ENCODE results near the gene EPHB2.
"Not testable (repeated sequence)": the region's sequence is repeated elsewhere in the genome, so short reads cannot be mapped to it uniquely, and the experiment has no call there.

The EPHB2 gene

DNA sequence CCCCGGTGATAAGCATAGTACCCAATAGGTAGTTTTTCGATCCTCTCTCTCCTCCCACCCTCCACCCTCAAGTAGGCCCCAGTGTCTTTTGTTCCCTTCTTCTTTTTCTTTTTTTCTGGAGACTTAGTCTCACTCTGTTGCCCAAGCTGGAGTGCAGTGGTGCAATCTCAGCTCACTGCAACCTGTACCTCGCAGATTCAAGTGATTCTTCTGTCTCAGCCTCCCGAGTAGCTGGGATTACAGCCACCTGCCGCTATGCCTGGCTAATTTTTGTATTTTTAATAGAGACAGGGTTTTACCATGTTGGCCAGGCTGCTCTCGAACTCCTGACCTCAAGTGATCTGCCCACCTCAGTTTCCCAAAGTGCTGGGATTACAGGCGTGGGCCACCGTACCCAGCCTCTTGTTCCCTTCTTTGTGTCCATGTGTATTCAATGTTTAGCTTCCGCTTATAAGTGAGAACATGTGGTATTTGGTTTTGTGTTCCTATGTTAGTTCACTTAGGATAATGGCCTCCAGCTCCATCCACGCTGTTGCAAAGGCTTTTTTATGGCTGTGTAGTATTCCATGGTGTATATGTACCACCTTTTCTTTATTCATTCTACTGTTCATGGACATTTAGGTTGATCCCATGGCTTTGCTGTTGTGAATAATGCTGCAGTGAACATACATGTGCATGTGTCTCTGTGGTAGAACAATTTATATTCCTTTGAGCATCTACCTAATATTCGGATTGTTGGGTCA is 133.0 kb downstream of the EPHB2 start:
- DNase-seq = not testable (repeated sequence)

GRCh38 chr1:22844621-22845020 is 134.0 kb downstream of the EPHB2 start:
- DNase-seq = no peak

- DNase-seq = no peak
These were observed 134.8 kb downstream of the EPHB2 start for GRCh38 chr1:22845398-22845935.

DNA sequence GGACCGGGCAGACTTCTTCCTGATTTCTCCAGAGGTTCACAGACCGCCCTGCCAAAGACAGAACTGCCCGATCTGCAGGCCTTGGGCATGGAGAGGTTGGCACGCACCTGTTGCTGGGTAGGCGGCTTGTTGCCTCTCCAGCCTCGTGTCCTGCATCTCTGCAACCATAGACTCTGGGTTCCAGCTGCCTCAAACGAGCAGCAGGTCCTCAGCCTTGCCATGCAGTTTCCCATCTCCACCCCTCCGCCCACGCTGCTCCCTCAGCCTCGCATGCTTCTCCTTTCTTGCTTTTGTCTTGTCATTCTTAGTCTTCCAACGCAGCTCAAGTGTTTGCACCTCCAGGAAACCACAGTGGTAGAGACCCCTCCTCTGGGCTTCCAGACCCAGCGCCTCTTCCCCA is 135.8 kb downstream of the EPHB2 start:
- DNase-seq = no peak

DNA sequence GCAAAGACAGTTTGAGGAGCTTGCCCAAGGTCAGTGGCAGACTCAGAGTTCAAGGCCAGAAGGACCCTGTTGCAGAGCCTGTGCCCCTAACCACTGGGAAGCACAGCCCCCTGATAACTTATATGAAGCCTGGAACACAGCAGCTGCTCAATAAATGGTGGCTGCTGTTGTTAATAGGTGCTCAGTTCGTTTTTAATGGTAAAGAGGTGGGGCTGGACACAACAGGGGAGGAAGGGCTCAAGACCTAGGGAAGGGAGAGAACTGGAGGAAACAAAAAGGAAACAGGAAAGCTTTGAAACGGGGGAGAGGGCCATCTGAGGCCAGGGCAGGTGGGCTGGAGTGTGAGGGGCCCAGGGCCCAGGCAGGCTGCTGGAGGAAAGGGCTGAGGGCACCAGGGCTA is 136.6 kb downstream of the EPHB2 start:
- no peak for DNase-seq

DNA sequence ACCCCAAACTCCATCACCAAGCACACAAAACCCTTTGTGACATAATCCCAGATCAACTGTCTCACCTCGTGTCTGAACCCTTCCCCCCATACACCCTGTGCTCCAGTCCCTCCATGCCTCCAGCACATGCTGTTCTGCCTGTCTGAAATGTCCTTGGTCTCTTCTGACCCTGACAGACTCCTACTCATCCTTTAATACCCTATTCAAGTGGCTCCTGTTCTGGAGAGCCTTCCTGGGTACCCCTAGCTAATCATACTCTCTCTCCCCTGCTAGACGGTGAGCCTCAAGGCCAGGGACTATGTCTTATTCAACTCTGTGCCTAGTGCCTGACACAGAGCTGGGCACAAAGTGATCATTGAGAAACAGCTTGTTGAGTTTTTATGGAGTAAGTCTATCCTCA is 137.1 kb downstream of the EPHB2 start:
- DNase-seq = no peak

DNA sequence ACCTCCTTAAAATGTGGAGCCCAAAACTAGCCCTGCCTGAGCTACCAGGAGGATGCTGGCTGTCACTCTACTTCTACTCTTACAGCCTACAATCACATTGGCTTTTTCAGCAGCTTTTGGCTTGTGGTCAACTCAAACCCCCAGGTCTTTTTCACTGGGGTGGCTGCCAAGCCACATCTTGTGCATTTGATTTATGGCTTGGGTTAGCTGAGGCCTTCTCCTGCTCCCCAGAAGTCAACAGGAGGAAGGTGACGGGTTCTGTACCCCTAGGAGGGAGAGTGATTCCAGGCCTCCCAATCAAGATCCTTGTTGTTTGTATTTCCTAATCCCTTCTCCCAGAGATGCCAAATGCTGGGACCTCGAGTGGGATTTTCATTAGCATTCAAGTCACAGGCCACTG is 137.8 kb downstream of the EPHB2 start:
- no peak for DNase-seq

DNA sequence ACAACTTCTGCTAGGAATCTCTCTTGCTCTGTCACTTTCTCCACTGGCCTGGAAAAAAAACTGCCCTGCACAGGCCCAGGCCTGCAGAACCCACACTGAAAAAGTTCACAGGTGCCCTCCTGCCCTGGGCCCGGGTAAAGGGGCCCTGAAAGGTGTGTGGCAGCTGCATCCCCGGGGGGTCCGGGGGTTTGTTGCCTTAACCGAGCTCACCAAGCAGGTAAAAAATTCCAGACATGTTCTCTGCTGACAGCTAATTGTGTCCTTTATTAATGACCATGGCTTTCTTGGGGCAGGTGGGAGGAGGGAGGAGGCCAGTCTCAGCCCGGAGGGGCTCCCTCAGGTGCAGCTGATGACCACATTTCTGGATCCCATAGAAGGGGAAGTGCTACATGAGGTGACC is 139.1 kb downstream of the EPHB2 start:
- DNase-seq = no peak

- no peak for DNase-seq
These were observed 139.6 kb downstream of the EPHB2 start for GRCh38 chr1:22850281-22850680.

DNA sequence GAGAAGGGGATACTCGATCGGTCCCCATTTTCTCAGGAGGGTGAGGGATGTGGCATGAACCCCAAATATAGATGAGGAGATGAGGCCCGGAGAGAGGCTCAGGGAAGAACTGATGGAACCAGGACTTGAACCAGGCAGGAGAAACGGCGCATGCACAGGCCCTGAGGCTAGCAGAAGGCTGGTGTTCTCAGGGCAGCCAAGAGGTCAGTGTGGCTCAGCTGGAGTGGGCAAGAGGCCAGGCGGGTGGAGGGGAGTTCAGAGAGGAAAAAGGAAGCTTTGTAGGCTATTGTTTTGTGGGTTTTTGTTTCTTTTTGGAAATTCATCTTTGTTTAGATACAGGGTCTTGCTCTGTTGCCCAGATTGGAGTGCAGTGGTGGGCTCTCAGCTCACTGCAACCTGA is 140.0 kb downstream of the EPHB2 start:
- no peak for DNase-seq

- no peak for DNase-seq
These were observed 140.9 kb downstream of the EPHB2 start for GRCh38 chr1:22851517-22851916.

GRCh38 chr1:22852144-22852655 is 141.6 kb downstream of the EPHB2 start:
- no peak for DNase-seq

DNA sequence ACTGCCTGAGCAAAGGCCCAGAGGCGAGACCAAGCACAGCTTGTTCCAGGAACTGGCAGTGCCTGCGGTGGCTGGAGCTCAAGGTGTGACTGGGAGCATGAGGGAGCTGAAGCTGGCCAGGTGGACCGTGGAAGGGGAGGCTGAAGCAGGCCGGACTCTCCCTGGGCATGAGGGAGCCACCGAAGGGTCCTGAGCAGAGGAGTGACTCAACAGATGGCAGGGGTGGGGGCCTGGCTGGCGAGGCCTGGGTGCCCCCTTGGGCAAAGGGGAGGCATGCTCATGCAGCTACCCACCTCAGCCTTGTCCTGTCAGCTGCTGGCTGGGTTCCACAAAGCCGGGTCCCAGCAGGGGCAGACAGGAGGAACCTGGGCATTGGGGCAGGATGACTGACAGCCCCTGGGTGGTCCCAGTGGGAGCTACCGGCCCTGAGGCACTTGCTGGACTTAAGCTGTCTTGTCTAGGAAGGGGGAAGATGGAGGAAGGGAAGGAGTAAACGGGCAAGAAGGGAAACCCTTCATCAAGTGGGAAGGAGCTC is 143.1 kb downstream of the EPHB2 start:
- DNase-seq = no peak

DNA sequence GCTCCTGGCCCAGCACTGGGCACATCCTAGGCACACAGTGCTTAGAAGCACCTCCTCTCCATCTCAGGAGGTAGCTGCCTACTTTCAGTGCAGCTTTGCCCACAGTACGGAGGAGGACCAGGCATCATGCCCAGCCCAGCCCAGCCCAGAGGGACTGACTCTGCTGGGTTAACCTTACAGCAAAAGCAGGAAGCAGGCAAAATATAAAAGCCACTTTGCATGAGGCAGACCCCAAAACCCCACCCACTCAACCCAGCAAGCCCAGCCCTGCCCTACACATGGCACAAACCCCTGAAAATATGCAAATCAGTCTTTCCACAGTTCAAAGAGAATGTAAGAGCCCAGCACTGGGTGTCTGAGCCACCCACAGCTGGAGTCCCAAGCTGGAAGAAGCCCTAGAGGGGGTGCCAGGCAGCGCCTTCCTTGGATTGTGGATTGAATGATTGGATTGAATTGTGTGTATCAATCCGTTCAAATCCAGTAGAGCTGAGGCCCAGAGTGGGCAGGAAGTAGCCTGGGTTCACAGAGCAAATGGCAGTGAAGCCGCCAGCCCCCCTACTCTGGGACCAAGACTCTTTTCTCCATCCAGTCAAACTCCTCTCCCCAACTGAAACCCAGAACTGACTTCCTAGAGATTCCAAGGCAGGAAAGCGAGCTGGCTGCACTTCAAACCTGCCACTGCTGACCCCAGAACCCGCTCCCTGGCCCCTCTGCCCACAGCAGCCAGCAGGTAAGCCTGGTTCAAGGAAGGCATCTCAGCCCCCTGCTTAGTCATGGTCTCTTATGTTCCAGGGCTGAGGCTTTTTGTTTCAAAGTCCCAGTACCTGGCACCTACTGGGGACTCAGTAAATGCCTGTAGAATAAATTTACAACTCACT is 144.3 kb downstream of the EPHB2 start:
- DNase-seq = no peak

DNA sequence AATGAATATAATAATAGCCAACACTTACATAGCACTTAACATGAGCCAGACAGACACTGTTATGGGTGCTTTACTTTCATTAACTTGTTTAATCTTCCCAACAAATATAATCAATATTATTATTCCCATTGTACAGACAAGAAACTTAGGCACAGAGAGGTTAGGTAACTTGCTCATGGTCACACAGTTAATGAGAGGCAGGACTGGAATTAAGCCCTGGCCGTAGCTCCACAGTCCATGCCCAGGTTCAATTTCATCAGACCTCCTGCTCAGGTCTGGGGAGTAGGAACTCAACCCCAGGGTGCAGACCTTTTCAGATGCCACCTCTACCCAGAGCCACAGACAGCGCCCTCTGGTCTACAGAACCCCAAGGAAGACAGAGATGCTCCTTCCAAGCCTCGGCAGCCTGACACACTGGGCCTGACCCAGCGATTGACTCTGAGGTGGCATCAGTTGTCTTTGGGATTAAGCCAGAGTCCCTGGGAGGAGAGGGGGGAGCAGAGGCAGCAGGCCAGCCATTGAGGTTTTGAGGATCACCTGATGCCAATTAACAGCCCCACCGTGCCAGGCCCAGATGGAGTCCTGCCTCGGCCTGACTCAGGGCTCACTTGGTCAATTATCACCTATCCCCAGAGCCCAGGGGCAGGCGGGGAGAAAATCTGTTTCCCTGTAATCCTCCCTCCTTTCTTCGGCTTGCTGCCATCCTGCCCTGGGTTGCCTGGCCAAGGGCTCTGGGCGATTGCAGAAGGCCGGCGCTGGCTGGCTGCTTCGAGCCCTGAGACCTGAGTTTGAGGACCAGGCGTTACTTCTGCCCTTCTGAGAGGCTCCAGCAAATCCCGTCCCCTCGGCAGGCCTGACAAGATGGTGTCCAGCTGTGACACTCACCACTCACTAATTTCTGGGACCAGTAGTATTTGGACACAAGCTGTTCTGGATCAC is 145.3 kb downstream of the EPHB2 start:
- no peak for DNase-seq

- DNase-seq = no peak
These were observed 147.0 kb downstream of the EPHB2 start for GRCh38 chr1:22857661-22858060.

- no peak for DNase-seq
These were observed 149.8 kb downstream of the EPHB2 start for GRCh38 chr1:22860414-22860800.

DNA sequence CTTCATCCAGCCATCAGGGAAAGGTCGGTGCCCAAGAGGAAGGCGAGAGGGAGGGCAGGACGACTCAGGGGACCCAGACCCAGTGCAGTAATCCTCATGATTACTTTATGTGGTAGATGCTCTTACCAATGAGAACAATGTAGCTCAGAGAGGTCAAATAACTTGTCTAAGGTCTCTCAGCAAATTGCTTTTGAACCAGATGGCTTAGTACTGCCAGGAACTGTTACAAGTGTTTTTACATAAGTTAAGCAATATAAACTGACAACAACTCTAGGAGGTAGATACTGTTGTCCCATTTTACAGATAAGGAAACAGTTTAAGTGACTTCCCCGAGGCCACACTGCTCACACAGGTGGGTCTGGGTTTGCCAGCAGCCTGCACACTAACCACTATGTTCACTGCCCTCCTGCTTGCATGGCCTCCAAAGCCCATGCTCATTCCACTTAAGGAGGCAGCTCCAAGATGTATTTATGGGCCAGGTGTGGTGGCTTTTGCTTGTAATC is 150.3 kb downstream of the EPHB2 start:
- no peak for DNase-seq

DNA sequence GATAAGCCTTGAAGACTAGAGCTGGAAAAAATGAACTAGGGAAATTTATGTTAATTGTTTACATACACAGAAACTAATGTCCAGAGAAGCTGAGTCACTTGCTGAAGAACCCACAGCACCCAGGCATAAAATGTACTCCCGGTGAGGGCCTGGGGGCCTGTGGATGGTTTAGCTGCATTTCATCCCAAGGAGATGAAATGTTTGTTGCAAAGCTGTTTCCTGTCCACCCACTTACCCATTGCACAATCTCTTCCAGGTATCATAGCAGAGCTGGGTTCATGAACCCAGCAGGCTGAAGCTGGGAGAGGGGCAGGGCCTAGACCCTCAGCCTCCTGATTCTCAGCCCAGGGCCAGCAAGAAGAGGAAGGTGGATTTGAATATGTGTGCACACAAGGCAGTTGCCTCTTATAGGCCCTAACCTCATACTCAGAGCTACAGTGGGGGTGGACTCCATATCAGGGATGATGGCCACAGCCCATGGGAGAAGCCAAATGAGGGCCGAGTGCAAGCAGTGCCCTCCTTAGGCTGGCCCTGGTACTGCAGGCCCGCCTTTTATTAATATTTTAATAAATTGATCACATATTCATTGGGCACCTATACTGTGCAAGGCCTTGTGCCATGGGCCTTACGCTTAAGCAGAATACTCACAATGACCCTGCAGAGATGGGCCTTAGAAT is 151.3 kb downstream of the EPHB2 start:
- no peak for DNase-seq

DNA sequence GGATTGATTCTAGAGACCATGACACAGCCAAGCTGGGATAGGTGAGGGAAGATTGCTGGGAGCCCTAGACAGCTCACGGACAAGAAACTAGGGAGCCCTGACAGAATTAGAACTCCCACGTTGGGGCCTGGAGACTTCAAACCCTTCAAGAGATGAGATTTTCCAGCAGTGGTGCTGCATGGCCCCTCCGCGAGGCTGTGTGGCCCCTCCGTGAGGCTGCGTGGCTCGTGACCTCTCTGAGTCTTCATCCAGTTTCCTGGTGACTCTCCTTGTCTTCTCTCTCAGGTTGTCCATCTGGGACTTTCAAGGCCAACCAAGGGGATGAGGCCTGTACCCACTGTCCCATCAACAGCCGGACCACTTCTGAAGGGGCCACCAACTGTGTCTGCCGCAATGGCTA is 152.1 kb downstream of the EPHB2 start:
- no peak for DNase-seq

DNA sequence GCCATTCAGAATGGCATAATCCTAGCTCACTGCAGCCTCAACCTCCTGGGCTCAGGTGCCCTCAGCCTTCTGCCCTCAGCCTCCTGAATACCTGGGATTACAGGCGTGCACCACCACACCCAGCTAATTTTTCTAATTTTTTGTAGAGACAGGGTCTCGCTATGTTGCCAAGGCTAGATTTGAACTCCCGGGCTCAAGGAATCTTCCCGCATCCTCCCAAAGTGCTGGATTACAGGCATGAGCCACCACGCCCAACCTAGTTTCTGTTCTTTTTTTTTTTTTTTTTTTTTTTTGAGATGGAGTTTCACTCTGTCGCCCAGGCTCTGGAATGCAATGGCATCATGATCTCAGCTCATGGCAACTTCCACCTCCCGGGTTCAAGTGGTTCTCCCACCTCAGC is 153.1 kb downstream of the EPHB2 start:
- DNase-seq = no peak

DNA sequence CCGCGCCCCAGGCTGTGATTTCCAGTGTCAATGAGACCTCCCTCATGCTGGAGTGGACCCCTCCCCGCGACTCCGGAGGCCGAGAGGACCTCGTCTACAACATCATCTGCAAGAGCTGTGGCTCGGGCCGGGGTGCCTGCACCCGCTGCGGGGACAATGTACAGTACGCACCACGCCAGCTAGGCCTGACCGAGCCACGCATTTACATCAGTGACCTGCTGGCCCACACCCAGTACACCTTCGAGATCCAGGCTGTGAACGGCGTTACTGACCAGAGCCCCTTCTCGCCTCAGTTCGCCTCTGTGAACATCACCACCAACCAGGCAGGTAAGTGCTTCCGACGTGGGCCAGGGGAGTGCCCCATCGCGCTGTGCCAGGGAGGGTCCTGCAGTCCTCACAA is 154.2 kb downstream of the EPHB2 start:
- no peak for DNase-seq
